ENCODE measurements around the gene HID1. TPM values are rescaled to one million over a fixed set of nuclear protein-coding genes. Genes with fewer than 3 reads are reported as not detected.

HID1 gene
- total RNA-seq, 1 donor from 2014 or later, result 2.6 TPM

DNA sequence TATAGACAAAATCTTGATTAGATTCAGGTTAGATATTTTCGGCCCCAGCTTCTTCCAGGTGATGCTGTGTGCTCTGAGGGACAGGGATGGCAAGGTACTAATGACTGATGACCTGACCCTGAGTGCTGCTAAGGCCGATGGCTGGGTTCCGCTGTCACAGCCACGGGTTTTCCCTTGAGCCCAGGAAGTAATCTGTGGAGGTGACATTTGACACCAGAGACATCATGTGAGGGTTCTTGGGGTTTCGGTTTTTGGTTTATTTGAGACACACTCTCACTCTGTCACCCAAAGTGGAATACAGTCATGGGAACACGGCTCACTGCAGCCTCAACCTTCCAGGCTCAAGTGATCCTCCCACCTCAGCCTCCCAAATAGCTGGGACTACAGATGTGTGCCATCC is 27.0 kb downstream of the HID1 start:
- peaks cover 65% of the 10 kb centered on the region for H3K27me3 Mint-ChIP-seq (ENCODE audit: low read depth, unreplicated experiment)
- H3K9ac ChIP-seq (ENCODE audit: low read length), result no peak overlapping the region
- no peak overlapping the region for H3K27ac Mint-ChIP-seq (ENCODE audit: unreplicated experiment)
- TF ChIP-seq, protein P1, sequence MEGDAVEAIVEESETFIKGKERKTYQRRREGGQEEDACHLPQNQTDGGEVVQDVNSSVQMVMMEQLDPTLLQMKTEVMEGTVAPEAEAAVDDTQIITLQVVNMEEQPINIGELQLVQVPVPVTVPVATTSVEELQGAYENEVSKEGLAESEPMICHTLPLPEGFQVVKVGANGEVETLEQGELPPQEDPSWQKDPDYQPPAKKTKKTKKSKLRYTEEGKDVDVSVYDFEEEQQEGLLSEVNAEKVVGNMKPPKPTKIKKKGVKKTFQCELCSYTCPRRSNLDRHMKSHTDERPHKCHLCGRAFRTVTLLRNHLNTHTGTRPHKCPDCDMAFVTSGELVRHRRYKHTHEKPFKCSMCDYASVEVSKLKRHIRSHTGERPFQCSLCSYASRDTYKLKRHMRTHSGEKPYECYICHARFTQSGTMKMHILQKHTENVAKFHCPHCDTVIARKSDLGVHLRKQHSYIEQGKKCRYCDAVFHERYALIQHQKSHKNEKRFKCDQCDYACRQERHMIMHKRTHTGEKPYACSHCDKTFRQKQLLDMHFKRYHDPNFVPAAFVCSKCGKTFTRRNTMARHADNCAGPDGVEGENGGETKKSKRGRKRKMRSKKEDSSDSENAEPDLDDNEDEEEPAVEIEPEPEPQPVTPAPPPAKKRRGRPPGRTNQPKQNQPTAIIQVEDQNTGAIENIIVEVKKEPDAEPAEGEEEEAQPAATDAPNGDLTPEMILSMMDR (IDR thresholded peaks at IDR 0.05; ENCODE audit: insufficient read depth, low read depth, low read length), result no peak
- TF ChIP-seq EZH2 (IDR thresholded peaks at IDR 0.05; ENCODE audit: insufficient read depth, low read length), result no peak
- H3K4me3 Mint-ChIP-seq (ENCODE audit: unreplicated experiment), result no peak overlapping the region
- no peaks in the 10 kb centered on the region for H3K36me3 ChIP-seq (ENCODE audit: insufficient read depth, low read length)
- no peaks in the 10 kb centered on the region for H3K79me2 ChIP-seq (ENCODE audit: insufficient read depth, low read length)
- H3K4me1 Mint-ChIP-seq (ENCODE audit: low read depth, unreplicated experiment), result no peaks in the 10 kb centered on the region
- peaks cover 1% of the 10 kb centered on the region for H3K9me3 Mint-ChIP-seq (ENCODE audit: unreplicated experiment)
- H3K36me3 Mint-ChIP-seq (ENCODE audit: low read depth, unreplicated experiment), result no peaks in the 10 kb centered on the region
- peaks cover 13% of the 10 kb centered on the region for H3K27me3 ChIP-seq (ENCODE audit: insufficient read depth, low read length)
- no peak overlapping the region for H3K27ac ChIP-seq (ENCODE audit: low read depth, low read length)
- no peak overlapping the region for H3K4me2 ChIP-seq (ENCODE audit: low read length)
- H3K4me1 ChIP-seq (ENCODE audit: insufficient read depth, low read length), result no peaks in the 10 kb centered on the region
- no peak overlapping the region for H2AFZ ChIP-seq (ENCODE audit: low read depth, low read length)
- FAIRE-seq (no peak), DNase-seq (ENCODE audit: low read depth) (no peak)
- H3K9me3 ChIP-seq (ENCODE audit: insufficient read depth, low read depth, low read length), result no peaks in the 10 kb centered on the region
- no peak overlapping the region for H3K4me3 ChIP-seq (ENCODE audit: insufficient read depth, low read depth, low read length)
- H4K20me1 ChIP-seq (ENCODE audit: insufficient read depth, low read length), result no peaks in the 10 kb centered on the region

DNA sequence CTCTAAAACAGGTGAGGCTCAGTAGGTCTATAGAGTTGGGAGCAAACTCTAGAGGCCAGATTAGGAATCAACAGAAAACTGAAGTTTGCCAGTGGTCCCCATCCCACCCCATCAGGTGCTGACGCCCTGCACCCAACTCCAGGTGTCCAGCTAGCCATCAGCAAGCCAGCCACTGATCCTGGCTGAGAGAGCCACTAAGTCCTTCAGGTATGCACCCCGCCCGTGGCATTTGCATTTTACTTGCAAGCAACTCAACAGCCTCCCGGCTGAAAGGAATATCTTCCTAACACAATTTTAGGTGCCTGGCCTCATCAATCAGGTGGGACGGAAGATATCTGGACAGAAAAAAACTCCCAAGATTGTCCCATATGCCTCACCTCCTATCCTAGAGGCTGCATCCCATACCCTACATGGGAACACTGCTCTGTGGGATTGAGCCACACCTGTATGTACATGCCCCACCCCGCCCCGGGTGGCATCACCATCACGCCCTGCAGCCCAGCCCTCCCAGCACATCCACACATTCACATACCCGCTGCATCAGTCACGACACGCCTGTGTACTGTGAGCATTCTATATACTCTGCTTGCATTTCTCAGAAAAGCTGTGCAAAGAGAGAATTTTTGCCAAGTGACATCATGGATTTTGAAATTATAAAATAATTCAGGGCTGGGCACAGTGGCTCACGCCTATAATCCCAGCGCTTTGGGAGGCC is 28.6 kb downstream of the HID1 start:
- no peak overlapping the region for H3K4me3 Mint-ChIP-seq (ENCODE audit: unreplicated experiment)
- Histone ChIP-seq H3K79me2 (ENCODE audit: insufficient read depth, low read length) (no peaks in the 10 kb centered on the region), H3K27me3 (ENCODE audit: insufficient read depth, low read length) (peaks cover 13% of the 10 kb centered on the region), H2AFZ (ENCODE audit: low read depth, low read length) (no peak overlapping the region), H3K4me3 (ENCODE audit: insufficient read depth, low read depth, low read length) (no peak overlapping the region), H3K9ac (ENCODE audit: low read length) (no peak overlapping the region), H4K20me1 (ENCODE audit: insufficient read depth, low read length) (no peaks in the 10 kb centered on the region), H3K4me2 (ENCODE audit: low read length) (no peak overlapping the region), H3K27ac (ENCODE audit: low read depth, low read length) (no peak overlapping the region), H3K4me1 (ENCODE audit: insufficient read depth, low read length) (no peaks in the 10 kb centered on the region), H3K9me3 (ENCODE audit: insufficient read depth, low read depth, low read length) (no peaks in the 10 kb centered on the region), H3K36me3 (ENCODE audit: insufficient read depth, low read length) (no peaks in the 10 kb centered on the region)
- FAIRE-seq (no peak), DNase-seq (ENCODE audit: low read depth) (no peak)
- H3K36me3 Mint-ChIP-seq (ENCODE audit: low read depth, unreplicated experiment), result no peaks in the 10 kb centered on the region
- H3K9me3 Mint-ChIP-seq (ENCODE audit: unreplicated experiment), result peaks cover 3% of the 10 kb centered on the region
- peaks cover 72% of the 10 kb centered on the region for H3K27me3 Mint-ChIP-seq (ENCODE audit: low read depth, unreplicated experiment)
- H3K27ac Mint-ChIP-seq (ENCODE audit: unreplicated experiment), result no peak overlapping the region
- no peaks in the 10 kb centered on the region for H3K4me1 Mint-ChIP-seq (ENCODE audit: low read depth, unreplicated experiment)
- no peak for TF ChIP-seq EZH2 (IDR thresholded peaks at IDR 0.05; ENCODE audit: insufficient read depth, low read length)
- TF ChIP-seq, protein P1 (IDR thresholded peaks at IDR 0.05; ENCODE audit: insufficient read depth, low read depth, low read length), result no peak

DNA sequence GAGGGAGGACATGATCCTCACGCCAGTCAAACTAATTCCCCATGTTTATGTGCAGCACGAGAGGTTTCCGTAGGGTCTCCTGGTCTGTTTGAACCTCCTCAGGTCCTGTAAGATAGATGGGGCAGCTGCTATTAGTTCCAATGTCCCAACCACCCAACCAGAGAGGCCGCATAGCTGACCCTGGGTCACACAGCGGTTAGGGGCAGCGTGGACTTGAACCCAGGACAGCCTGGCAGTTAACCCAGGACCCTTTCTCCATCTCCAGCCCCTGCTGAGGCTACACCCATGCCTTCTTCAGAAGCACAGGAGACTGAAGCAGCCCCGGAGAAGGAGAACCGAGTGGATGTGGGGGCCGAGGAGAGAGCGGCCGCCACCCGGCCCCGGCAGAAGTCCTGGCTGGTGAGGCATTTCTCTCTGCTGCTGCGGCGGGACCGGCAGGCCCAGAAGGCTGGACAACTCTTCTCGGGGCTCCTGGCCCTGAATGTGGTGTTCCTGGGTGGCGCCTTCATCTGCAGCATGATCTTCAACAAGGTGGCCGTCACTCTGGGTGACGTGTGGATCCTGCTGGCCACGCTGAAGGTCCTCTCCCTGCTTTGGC is 31.3 kb downstream of the HID1 start:
- no peaks in the 10 kb centered on the region for H3K4me1 ChIP-seq (ENCODE audit: insufficient read depth, low read length)
- H3K36me3 ChIP-seq (ENCODE audit: insufficient read depth, low read length), result no peaks in the 10 kb centered on the region
- peaks cover 79% of the 10 kb centered on the region for H3K27me3 Mint-ChIP-seq (ENCODE audit: low read depth, unreplicated experiment)
- no peak overlapping the region for H3K27ac Mint-ChIP-seq (ENCODE audit: unreplicated experiment)
- no peak overlapping the region for H2AFZ ChIP-seq (ENCODE audit: low read depth, low read length)
- H3K27me3 ChIP-seq (ENCODE audit: insufficient read depth, low read length), result peaks cover 32% of the 10 kb centered on the region
- no peak overlapping the region for H3K9ac ChIP-seq (ENCODE audit: low read length)
- no peak for DNase-seq (ENCODE audit: low read depth)
- H4K20me1 ChIP-seq (ENCODE audit: insufficient read depth, low read length), result no peaks in the 10 kb centered on the region
- H3K36me3 Mint-ChIP-seq (ENCODE audit: low read depth, unreplicated experiment), result no peaks in the 10 kb centered on the region
- no peak for FAIRE-seq
- H3K4me1 Mint-ChIP-seq (ENCODE audit: low read depth, unreplicated experiment), result no peaks in the 10 kb centered on the region
- no peak overlapping the region for H3K27ac ChIP-seq (ENCODE audit: low read depth, low read length)
- H3K4me3 ChIP-seq (ENCODE audit: insufficient read depth, low read depth, low read length), result no peak overlapping the region
- no peak for TF ChIP-seq EZH2 (IDR thresholded peaks at IDR 0.05; ENCODE audit: insufficient read depth, low read length)
- TF ChIP-seq, protein P1 (IDR thresholded peaks at IDR 0.05; ENCODE audit: insufficient read depth, low read depth, low read length), result no peak
- peaks cover 3% of the 10 kb centered on the region for H3K9me3 Mint-ChIP-seq (ENCODE audit: unreplicated experiment)
- H3K9me3 ChIP-seq (ENCODE audit: insufficient read depth, low read depth, low read length), result no peaks in the 10 kb centered on the region
- no peaks in the 10 kb centered on the region for H3K79me2 ChIP-seq (ENCODE audit: insufficient read depth, low read length)
- no peak overlapping the region for H3K4me2 ChIP-seq (ENCODE audit: low read length)
- no peak overlapping the region for H3K4me3 Mint-ChIP-seq (ENCODE audit: unreplicated experiment)
